GM18519 (cell line): ENCODE data around the gene SLC25A20.
A peak's percentile ranks its signal among the peaks of the same experiment; 100 is the strongest.
"Not testable (repeated sequence)": the region's sequence is repeated elsewhere in the genome, so short reads cannot be mapped to it uniquely, and the experiment has no call there.

Source experiments
- ATAC-seq: cut with Tn5 transposase; IDR thresholded peaks from one replicate; pipeline ENCODE4 v1.9.1; 2021; ENCODE audit warnings: mild to moderate bottlenecking, moderate library complexity; ENCODE audit not compliant: unreplicated experiment, low FRiP score

The SLC25A20 gene, protein sequence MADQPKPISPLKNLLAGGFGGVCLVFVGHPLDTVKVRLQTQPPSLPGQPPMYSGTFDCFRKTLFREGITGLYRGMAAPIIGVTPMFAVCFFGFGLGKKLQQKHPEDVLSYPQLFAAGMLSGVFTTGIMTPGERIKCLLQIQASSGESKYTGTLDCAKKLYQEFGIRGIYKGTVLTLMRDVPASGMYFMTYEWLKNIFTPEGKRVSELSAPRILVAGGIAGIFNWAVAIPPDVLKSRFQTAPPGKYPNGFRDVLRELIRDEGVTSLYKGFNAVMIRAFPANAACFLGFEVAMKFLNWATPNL

DNA sequence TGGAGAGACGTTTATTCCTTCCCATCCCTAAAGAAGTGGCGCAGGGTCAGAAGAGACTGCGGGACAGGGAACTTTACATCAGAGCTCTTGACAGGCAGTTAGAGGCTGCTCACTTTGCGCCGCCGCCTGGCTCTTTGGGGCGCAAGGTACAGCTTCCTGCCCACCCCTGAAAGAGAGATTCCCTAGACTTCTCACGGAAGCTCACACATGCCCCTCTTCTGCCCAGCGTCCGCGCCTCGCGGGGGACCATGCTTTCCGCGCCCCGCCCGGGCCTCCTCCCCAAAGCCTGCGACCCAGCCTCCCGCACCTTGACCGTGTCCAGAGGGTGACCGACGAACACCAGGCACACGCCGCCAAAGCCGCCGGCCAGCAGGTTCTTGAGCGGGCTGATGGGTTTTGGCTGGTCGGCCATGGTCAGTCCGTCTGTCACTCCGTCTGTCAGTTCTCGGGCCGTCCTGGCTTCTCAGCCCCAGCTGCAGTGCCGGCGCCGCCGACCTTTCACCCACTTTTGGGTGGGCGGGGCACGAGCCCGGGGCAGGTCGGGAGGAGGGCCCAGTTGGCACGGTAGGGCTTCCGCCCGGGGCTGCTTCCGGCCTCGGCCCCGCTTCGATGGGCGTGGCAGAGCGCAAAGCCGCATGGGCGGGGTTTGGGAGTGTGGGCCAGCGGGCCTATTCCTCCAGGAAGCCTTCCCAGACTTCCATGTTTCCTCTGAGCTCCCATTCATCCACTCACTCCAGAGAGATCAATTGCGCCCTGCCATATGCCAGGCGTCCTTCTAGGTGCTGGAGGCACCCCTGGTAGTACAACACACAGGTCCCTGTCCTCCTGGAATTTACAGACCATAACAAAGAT lies at the start of gene SLC25A20:
SLC25A20 (minus strand) TSS at position 500 of the 852 bp plus-strand sequence; CDS start at position 412, 88 bp downstream.
- peak; percentile 79 for ATAC-seq

DNA sequence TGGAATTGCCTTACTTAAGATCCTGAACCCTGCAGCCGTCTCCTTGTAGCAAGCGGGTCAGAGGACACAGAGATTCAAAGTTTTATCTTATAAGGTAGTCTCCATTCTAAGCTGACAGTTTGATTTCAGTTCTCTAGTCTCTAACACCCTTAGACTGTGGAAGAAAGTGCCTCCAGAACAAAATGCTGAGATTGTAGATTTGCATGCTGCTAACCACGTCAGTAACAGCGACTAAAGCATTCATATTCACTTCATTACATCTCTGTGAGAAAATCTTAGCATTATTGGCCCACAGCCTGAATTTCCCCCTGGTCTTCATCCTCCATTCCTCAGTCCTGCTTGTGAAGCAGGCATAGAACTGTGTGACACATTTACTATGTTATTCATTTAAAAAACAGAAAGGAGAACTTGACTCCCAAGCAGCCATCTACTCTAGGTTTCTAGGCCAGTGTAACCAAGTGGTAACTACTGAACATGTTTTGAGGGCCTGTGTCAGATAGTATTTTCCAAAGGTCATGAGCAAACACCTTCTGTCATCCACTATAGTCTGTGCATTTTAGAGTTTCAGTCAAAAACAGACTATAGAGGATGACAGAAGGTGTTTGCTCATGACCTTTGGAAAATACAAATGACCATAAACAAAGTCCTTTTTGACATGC lies 47.3 kb upstream of the SLC25A20 start:
- no peak for ATAC-seq

DNA sequence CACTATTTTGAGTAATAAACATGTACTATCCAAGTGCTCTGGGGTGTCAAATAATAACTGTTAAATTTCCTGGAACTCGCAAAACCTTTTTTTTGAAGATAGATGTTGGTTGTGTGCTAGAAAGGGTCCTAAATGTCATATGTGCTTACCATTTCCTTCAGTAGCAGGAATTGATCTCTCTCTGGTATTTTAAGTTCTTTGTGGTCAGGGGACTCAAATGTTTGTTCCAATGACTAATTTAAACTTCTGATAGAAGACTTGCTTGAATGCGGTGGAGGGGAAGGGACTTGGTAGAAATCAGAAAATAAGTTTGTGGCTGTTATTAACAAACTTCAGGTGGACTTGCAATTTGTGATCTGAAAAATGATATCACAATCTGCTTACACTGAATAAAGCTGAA lies 46.8 kb upstream of the SLC25A20 start:
- ATAC-seq: no peak

DNA sequence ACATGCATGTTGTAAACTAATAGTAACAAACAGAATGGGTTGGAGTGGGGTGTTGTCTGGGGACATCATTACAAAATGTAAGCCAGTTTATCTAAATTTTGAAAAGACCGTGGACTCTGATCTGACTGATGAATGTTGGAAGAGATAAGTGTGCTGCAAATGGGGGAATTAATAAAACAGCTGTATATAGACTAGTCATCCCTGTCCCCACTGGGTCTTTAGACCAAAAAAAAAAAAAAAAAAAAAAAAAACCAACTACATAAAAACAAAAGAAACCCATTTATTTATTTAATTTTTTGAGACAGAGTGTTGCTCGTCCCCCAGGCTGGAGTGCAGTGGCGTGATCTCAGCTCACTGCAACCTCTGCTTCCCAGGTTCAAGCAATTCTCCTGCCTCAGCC lies 40.0 kb upstream of the SLC25A20 start:
- no peak for ATAC-seq

DNA sequence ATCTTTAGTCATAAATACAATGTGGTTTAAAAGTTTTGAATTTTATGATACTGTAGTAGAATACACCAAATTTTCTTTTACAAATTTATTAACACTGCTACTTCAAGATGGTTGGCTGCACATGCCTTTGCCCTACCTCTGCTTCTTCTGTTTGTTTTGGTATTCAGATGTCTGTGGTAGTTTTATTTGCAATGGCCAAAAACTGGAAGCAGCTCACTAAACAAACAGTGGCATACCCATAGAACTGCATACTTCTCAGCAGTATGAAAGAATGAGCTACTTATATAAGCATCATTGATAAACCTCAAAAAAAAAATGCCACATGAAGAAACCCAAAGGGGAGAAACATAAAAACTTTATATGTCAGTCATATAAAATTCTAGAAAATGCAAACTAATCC lies 39.5 kb upstream of the SLC25A20 start:
- no peak for ATAC-seq

DNA sequence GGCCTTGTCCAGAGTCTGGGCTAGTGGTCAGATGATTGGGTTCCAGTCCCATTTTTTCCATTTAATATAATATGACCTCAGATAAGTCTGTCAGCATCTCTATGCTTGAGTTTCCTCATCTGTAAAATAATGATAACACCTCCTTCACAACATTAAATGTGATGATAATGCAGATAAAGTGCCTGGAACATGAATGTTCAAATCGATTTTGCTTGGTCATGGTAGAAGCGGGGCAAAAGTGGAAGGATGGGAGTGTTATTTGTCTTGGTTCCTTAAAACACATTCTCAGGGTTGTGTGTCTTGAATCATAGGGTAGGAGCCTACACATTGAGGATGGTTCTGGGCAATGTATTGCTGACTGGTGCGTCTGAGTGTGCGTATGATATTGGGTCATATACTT lies 36.8 kb upstream of the SLC25A20 start:
- no peak for ATAC-seq

DNA sequence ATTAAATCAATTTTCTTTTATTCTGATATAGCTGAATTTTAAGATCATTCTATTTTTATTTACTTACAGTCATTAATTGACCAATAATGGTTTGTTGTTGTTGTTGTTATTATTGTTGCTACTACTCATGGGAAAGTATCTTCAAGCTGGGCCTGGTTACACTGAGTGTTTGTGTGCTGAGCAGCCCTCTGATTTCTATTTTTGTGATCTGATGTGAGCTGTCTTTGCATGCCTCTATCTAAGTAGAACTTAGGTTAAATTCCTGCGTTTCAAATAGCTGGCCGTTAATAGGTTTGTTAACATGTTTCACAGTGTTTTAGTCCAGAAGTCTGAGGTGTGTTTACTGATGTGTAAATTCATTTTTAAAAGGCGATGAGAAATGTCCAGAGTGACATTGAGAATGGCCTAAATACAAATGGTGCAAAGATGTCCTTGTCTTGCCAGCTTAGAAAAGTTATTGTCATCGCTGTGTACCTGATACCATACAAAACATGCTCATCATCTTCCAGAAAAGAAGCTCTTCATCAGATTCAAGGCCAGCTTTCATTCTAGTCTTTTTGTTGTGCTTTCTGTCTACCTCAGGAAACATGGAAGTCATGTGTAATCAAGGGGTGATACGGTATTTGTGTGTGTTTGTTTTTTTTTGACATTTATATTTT lies 35.8 kb upstream of the SLC25A20 start:
- no peak for ATAC-seq

DNA sequence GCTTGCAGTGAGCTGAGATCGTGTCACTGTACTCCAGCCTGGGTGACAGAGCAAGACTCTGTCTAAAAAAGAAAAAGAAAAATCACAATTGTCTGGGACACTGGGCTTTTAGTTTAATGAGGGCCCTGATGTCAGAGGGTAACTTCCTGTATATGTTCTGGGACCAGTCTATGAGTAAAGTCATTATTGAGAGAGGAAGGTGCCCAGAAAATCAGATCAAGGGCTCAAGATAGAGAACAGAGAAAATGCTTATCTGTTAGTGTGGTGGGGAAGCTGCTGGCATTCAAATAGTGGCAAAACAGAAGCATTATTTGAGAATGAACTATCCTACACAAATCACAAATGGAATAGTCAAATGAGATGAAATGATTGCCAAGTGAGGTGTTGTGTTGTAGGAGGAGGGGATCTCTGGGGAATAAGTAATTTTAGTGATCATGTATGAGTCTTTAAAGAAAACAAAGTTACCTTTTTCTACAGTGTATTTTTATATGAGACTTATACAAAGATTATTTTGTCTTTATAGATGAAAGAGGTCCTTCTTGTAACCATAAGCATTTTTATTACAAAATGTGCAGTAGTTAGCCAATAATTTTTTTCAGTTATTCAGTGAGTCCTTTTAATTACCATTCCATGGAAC lies 33.4 kb upstream of the SLC25A20 start:
- no peak for ATAC-seq

DNA sequence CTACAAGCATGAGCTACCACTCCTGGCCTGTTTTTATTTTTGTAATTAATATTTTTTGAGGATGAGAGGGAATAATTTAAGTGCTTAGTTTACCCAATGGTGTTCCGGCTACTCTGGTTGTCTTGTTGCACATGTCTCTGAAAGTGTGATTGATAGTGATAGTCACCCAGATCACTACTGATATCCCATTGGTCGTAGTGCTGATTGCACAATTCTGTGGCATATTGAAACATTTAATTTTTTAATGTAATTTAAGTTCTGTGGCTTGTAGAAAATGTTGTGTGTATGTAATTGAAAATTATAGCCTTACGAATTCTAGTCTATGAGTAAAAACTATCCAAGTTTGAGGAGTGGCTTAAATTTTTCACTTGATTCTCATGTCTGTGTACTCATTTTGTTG lies 31.9 kb upstream of the SLC25A20 start:
- no peak for ATAC-seq

DNA sequence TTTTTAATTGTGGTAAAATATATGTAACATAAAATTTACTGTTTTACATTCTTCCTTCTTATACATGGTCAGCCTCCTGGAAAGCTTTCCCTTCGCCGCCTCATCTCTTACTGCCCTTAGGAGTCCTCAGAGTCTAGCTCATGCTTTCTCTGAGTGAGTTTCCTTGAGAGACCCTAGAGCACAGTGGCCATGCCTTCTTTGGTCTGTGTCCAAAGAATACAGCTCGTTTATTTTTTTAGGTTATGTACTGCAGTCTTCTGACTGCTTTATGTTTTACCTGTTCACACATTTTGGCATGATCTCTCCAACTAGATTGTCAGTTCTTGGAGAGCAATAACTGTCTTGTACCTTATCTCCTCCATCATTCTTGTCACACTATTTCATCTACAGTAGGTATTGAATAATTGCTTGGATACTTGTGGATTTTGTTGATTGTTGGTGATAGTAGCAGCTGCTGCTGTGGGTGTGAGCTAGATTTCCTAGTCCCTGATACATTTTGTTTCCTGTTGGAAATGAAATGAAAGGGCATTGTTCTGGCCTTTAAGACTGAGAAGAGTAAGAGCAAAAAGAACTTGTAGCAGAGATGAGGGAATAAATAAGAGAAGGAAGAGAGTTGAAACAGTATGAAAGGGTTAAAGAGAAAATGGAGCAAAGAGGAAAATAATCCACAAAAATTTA lies 30.8 kb upstream of the SLC25A20 start:
- ATAC-seq: no peak

DNA sequence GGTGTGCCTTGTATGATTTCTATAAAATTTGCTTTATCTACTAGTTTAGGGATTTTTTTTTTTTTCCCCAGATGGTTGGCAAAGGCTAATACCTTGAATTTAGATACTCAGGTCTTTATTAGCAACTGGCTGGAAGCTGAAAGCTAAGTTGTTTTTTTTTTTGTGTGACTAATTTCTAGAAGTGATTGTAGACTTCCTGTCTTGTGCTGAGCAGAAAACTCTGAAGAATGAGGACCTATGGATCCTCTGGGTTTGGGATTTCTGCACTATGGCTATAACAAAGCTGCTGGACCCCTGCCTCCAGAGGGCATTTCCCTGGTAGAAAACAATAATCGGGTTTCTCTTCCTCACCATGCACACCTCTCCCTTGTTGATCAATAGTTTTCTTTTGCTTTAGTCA lies 30.0 kb upstream of the SLC25A20 start:
- ATAC-seq: no peak

DNA sequence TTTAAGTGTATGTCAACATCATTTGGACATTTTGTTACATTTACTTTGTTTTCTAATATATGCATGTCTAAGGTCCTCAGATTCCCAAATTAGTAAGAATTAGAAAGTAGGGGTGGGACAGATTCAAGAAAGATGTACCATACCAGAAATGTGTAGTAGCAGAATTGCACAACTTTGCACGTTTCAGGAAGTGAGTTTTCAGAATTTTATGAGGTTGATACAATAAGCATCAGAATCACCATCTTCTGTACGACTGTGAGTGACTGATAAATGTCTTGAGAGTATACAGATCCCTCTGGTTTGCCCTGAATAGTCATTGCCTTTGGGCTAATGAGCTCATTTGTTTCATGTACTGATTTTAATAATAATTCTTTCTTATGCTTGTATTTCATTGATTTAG lies 29.2 kb upstream of the SLC25A20 start:
- no peak for ATAC-seq

DNA sequence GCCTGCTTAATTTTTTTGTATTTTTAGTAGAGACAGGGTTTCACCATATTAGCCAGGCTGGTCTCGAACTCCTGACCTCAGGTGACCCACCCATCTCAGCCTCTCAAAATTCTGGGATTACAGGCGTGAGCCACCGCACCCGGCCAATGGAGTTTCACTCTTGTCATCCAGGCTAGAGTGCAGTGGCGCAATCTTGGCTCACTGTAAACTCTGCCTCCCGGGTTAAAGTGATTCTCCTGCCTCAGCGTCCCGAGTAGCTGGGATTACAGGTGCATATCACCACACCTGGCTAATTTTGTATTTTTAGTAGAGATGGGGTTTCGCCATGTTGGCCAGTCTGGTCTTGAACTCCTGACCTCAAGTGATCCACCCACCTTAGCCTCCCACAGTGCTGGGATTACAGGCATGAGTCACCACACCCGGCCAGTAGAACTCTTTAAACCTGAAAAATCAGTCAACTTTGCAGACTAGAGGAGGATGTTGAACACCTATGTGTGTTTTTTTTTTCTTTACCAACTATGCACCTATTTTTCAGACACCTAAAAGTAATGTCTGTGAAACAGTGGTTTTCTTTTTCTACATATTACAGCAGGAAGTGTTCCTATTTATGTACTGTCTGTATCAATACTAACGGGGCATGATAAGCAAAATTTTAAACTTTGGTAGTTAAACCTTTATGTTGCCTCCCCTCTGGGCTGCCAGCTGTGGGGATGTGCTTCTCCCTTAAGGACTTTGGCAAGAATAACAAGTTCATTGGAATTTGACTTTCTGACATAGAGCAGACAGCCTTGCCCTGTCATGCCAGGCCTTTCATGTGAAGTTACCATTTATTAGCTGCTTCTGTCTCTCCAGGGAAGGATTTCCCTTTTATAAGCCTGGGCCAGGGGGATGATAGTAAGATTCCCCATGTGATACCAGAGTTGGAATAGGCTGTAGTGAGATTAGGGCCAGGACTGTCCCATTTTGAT lies 28.0 kb upstream of the SLC25A20 start:
- ATAC-seq: no peak

DNA sequence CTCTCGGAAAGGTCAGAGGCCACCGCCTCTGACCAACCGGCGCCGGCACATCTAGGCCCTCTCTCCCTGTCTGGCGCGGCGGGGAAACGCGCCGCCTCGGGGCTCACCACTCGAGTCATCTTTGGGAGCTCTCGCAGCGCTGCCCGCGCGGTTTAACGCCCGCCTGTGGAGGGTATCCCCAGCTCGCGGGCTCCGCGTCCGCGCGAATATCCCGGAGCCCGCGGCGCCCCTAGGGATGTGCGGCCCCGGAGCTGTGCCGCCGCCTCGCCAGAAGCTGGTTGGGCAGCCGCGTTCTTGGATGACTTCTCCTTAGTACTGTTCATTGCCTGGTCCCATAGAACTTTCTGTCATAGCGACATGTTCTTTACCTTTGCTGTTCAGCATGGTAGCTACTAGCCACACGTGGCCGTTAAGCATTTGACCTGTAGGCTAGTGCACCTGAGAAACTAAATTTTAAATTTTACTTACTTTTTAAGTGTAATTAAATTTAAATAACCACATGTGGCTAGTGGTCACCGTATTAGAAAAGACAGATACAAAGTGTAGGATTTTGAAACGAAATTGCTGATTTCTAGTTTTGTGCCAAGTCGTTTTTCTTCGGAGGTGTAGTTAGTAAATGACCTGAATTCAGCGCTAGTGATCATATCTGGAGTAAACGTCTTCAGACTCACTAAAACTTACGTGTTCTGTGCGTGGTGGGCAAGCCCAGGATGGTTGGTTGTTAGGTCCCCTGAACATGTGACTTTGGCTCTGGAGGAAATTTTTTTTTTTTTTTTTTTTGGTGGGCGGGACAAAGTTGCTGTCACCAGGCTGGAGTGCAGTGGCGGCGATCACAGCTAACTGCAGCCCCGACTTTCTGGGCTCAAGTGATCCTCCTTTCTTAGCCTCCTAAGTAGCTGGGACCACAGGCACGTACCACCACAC lies 20.8 kb upstream of the SLC25A20 start:
- no peak for ATAC-seq

DNA sequence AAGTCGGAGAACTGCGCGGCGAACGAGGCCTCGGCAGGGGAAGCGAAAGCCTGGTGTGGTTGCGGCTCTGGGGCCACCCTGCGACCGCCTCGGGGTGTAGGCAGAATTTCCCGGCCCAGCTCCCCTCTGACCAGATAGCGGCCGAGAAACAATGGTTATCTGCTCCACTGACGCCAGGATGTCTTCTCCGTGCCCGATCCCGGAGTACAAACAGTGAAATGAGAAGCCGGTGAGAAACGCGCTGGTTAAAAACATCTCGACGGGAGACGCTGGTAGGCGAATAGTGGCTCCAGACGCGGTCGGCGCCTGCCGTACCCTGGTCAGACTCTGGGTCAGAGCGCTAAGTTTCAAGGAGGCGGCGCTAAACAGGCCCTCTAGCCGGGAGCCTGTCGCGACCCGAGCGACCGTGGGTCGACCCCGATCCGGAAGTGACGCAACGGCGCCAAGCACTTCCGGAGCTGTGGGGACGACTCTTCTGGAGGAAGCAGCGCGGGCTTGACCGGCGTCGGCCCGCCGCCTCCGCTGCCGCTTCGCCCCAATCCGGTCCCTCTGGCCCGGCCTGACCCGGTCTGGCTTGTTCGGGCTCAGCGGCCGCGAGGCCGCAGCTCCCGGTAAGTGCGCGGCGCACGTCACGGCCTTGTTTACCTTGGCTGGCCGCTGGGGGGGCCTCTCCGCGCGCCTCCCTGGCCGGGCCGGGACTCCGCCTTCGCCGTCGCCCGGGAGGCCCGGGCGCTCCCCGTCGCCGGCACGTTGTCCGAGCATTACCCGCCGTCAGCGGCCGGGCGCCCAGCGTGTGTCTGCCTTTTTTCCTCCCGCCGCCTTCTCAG lies 19.9 kb upstream of the SLC25A20 start, which contains the start of gene ARIH2:
ARIH2 (plus strand) TSS at position 455 of the 827 bp plus-strand sequence. CDS start 8,717 bp downstream, outside the sequence.
- ATAC-seq: peak; percentile 63

DNA sequence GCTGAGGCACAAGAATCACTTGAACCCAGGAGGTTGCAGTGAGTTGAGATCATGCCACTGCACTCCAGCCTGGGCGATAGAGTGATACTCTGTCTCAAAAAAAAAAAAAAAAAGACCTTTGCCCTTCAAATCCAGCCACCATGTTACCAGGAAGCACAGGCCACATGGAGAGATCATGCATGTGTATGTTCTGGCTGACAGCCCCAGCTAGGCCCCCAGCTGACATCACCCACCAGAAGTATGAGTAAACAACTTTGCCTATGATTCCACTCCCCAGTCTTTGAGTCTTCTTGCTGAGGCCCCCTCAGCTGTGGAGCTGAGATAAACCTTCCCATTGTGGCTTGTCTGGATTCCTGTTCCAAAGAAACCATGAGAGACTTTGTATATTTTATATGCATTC lies 16.6 kb upstream of the SLC25A20 start:
- no peak for ATAC-seq

DNA sequence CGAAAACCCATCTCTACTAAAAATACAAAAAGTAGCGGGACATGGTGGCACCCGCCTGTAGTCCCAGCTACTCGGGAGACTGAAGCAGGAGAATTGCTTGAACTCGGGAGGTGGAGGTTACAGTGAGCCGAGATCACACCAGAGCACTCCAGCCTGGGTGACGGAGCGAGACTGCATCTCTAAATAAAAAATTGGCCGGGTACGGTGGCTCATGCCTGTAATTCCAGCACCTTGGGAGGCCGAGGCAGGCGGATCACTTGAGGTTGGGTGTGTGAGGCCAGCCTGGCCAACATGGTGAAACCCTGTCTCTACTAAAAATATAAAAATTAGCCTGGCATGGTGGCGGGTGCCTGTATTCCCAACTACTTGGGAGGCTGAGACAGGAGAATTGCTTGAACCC lies 8.3 kb upstream of the SLC25A20 start:
- not testable (repeated sequence) for ATAC-seq
